H1 (cell line): ENCODE measurements around the gene ITGA11. TPM values are rescaled to one million over a fixed set of nuclear protein-coding genes. Genes with fewer than 3 reads are reported as not detected.

ENCODE experiments used
- KDM5A ChIP-seq: fragments of 200-600 bp; IDR thresholded peaks from 2 replicates; pipeline ENCODE4 v1.7.1; 2012; ENCODE audit warnings: mild to moderate bottlenecking, low read length, inconsistent platforms, mixed read lengths
- RBBP5 ChIP-seq: IDR thresholded peaks from 2 replicates; pipeline ENCODE4 v1.7.1; 2012; ENCODE audit warnings: low read depth, mild to moderate bottlenecking, inconsistent platforms, low read length, moderate library complexity, borderline replicate concordance
- RFX5 ChIP-seq: IDR thresholded peaks from 2 replicates; pipeline ENCODE4 v1.6.1; 2011; ENCODE audit warnings: low read depth, low read length, improper control_type of control experiment, borderline replicate concordance
- SIN3A ChIP-seq, 2 experiments: IDR thresholded peaks in 1 of 2; conservative IDR thresholded peaks in 1 of 2; 2 replicates each; pipeline ENCODE4 v1.6.1; 2011 to 2012; ENCODE audit warnings: low read length in 2 of 2, improper control_type of control experiment in 1 of 2, low read depth in 1 of 2, mild to moderate bottlenecking in 1 of 2
- TAF1 ChIP-seq: IDR thresholded peaks from 2 replicates; pipeline ENCODE4 v1.6.1; 2011; ENCODE audit warnings: mild to moderate bottlenecking, low read depth, low read length
- TCF12 ChIP-seq: IDR thresholded peaks from 2 replicates; pipeline ENCODE4 v1.6.1; 2011; ENCODE audit warnings: low read depth, mild to moderate bottlenecking, low read length
- YY1 ChIP-seq: IDR thresholded peaks from 2 replicates; pipeline ENCODE4 v1.6.1; 2011; ENCODE audit warnings: low read depth, mild to moderate bottlenecking, low read length
- polyA plus RNA-seq, 7 experiments: library from polyadenylated mRNA; depleted of rRNA in 3 of 7; stranded (reverse) in 5 of 7; unstranded in 2 of 7; fragments of >200 nt in 5 of 7; fragments of 200-250 nt in 2 of 7; gene quantifications; 1 replicate in 5 of 7; 2 replicates in 1 of 7; 4 replicates in 1 of 7; pipeline versions ENCODE4 v1.2.1 to v1.2.3, GENCODE V29; 2011 to 2013; ENCODE audit warnings: missing spikeins in 2 of 7, mixed read lengths in 2 of 7
- total RNA-seq: library from RNA; stranded (reverse); fragmentation: NEBNext Ultra II Directional; extraction: Animal tissue kit (Norgen Biotek cat#: 25700); gene quantifications from 2 replicates; pipeline ENCODE4 v1.2.1, GENCODE V29; 2021

Gene ITGA11
- total and polyA plus RNA-seq, 2 of the 8 experiments (the other 6 are each of a cell fraction or from before 2014, with no cell fraction given), result 0.05 to 0.06 TPM

DNA sequence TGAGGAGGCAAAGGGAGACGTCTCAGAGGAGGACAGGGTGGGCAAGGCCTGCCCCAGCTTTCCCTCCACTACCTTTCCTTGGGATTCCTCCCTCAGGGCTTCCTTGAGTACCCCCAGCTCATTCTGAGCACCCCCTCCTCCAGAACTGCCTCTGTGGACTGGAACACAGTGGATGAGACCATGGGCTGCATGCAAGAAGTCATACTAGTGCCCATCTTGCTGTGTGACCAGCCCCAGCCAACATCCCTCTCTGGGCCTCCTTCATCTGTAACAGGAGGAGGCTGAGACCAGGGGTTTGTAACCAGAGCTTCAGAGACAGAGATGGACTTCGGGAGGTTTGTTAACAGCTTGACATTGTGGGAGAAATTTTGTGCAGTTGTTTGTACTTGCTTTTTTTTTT lies 128.8 kb downstream of the ITGA11 start (continued):
- no peak for TF ChIP-seq RFX5
- TF ChIP-seq SIN3A (conservative IDR thresholded peaks at IDR 0.05 in 1 of 2, IDR thresholded peaks at IDR 0.05 in 1 of 2; ENCODE audit: low read depth in 1 of 2, low read length in 2 of 2), result no peak
- no peak for TF ChIP-seq TCF12
- TF ChIP-seq YY1, result no peak
- no peak for TF ChIP-seq KDM5A
- TF ChIP-seq TAF1, result no peak
- TF ChIP-seq RBBP5, result no peak
